OCI-LY7 (cell line): ENCODE data around the gene ATP8B3. TPM values are rescaled to one million over a fixed set of nuclear protein-coding genes. Genes with fewer than 3 reads are reported as not detected.

Source experiments
- BruUV-seq: library from RNA; stranded (reverse); fragments of 400-500 nt; replicated peaks from 2 replicates; lab custom pipeline; 2021; lab: Mats Ljungman, UMichigan
- CTCF ChIA-PET: fragments of 300-600 bp; sonication (Branson Sonifier 250); formaldehyde crosslinking; loops from one replicate; lab custom pipeline; 2022; ENCODE audit warnings: antibody characterized with exemption; ENCODE audit not compliant: unreplicated experiment; lab: Charles Lee
- POLR2A ChIA-PET: fragments of 300-600 bp; sonication (Branson Sonifier 250); formaldehyde crosslinking; loops from one replicate; lab custom pipeline; 2022; ENCODE audit warnings: antibody characterized with exemption; lab: Charles Lee
- DNase-seq: peaks from one replicate; pipeline ENCODE4 v3.0.0-alpha.2; 2015; ENCODE audit warnings: low spot score
- H2AFZ ChIP-seq: fragments of 200-600 bp; sonication (generic), shearing (Covaris generic); 2 replicates; pipeline ENCODE4 v1.6.1; 2014; ENCODE audit warnings: mild to moderate bottlenecking, antibody characterized with exemption, low read length, moderate library complexity
- H3K27ac ChIP-seq: fragments of 200-600 bp; sonication (generic); 2 replicates; pipeline ENCODE4 v1.5.1; 2014; ENCODE audit warnings: mixed run types, low read depth, mild to moderate bottlenecking, moderate library complexity, low read length, inconsistent platforms; ENCODE audit not compliant: poor library complexity, severe bottlenecking
- H3K36me3 ChIP-seq: fragments of 200-600 bp; sonication (generic); 2 replicates; pipeline ENCODE4 v1.6.1; 2014; ENCODE audit warnings: mild to moderate bottlenecking, antibody characterized with exemption, low read length, moderate library complexity, mixed read lengths; ENCODE audit not compliant: insufficient read depth
- H3K4me1 ChIP-seq: fragments of 200-600 bp; sonication (generic); 2 replicates; pipeline ENCODE4 v1.5.1; 2014; ENCODE audit warnings: mild to moderate bottlenecking, low read length; ENCODE audit not compliant: insufficient read depth, poor library complexity, severe bottlenecking
- H3K4me2 ChIP-seq: fragments of 200-600 bp; sonication (generic); 2 replicates; pipeline ENCODE4 v1.6.1; 2014; ENCODE audit warnings: mild to moderate bottlenecking, low read length
- H3K4me3 ChIP-seq: fragments of 200-600 bp; sonication (generic); 2 replicates; pipeline ENCODE4 v1.5.1; 2014; ENCODE audit warnings: mild to moderate bottlenecking, low read depth, low read length; ENCODE audit not compliant: poor library complexity, severe bottlenecking
- H3K79me2 ChIP-seq: fragments of 200-600 bp; sonication (generic); 2 replicates; pipeline ENCODE4 v1.6.1; 2016; ENCODE audit warnings: low read depth, mild to moderate bottlenecking, low read length, moderate library complexity, mixed read lengths; ENCODE audit not compliant: insufficient read depth
- H3K9me2 ChIP-seq: fragments of 200-600 bp; sonication (generic); 2 replicates; pipeline ENCODE4 v1.6.1; 2016; ENCODE audit warnings: mild to moderate bottlenecking, low read length, mixed read lengths; ENCODE audit not compliant: insufficient read depth
- H3K9me3 ChIP-seq: fragments of 200-600 bp; sonication (generic); 2 replicates; pipeline ENCODE4 v1.6.1; 2014; ENCODE audit warnings: mild to moderate bottlenecking, mixed run types, low read length, mixed read lengths
- H4K20me1 ChIP-seq: fragments of 200-600 bp; sonication (generic); 2 replicates; pipeline ENCODE4 v1.6.1; 2014; ENCODE audit warnings: mild to moderate bottlenecking, antibody characterized with exemption, low read length, moderate library complexity, mixed read lengths; ENCODE audit not compliant: insufficient read depth
- CTCF ChIP-seq: fragments of 200-600 bp; sonication (generic); conservative IDR thresholded peaks from 2 replicates; pipeline ENCODE4 v1.5.1; 2014; ENCODE audit warnings: mild to moderate bottlenecking, antibody characterized with exemption, low read length, moderate library complexity, mixed read lengths
- EZH2phosphoT487 ChIP-seq: fragments of 200-600 bp; sonication (generic); IDR thresholded peaks from 2 replicates; pipeline ENCODE4 v1.6.1; 2018; ENCODE audit warnings: low read depth, borderline replicate concordance, mild to moderate bottlenecking, mixed run types, antibody characterized with exemption, low read length, moderate library complexity, mixed read lengths
- intact Hi-C: fragments of 100-400 bp; cut with micrococcal nuclease; formaldehyde crosslinking; loops from one replicate; pipeline ENCODE4 v1.10.0; 2022; ENCODE audit not compliant: unreplicated experiment
- total RNA-seq, 2 experiments: library from RNA; depleted of rRNA in 1 of 2; stranded (reverse); fragments of >200 nt in 1 of 2; shearing (Covaris generic) in 1 of 2; gene quantifications; 2 replicates each; pipeline ENCODE4 v1.2.3, GENCODE V29; 2014 to 2022

ATP8B3 gene
- total RNA-seq, 2 experiments from 2014 or later, result 5.9 to 19.3 TPM

- DNase-seq, result no peak
- Histone ChIP-seq H3K79me2 (peaks cover 61% of the 10 kb centered on the region), H3K36me3 (peaks cover 11% of the 10 kb centered on the region; the same call in 1 of the 2 replicates), H2AFZ (no peak overlapping the region), H3K27ac (no peak overlapping the region), H4K20me1 (peaks cover 23% of the 10 kb centered on the region), H3K9me3 (no peaks in the 10 kb centered on the region), H3K4me1 (peaks cover 65% of the 10 kb centered on the region), H3K4me3 (peak overlapping the region; percentile 97), H3K9me2 (no peaks in the 10 kb centered on the region), H3K4me2 (peak overlapping the region; percentile 98)
- no peak for TF ChIP-seq CTCF
- TF ChIP-seq EZH2phosphoT487, result no peak
- ChIA-PET POLR2A (no interaction called here), CTCF (no interaction called here)
- intact Hi-C loops, result no loop called here
- BruUV-seq, result no TSS peak
Observed at GRCh38 chr19:1860821-1861598, 48.9 kb upstream of the ATP8B3 start.

- Histone ChIP-seq H3K9me2 (no peaks in the 10 kb centered on the region), H3K36me3 (peaks cover 7% of the 10 kb centered on the region; the same call in 1 of the 2 replicates), H3K27ac (no peak overlapping the region), H3K4me3 (peak overlapping the region; percentile 97), H3K79me2 (peaks cover 69% of the 10 kb centered on the region), H3K4me1 (peaks cover 69% of the 10 kb centered on the region), H3K4me2 (peak overlapping the region; percentile 98), H2AFZ (no peak overlapping the region), H4K20me1 (peaks cover 23% of the 10 kb centered on the region), H3K9me3 (no peaks in the 10 kb centered on the region)
- intact Hi-C loops, result no loop called here
- no peak for TF ChIP-seq EZH2phosphoT487
- no peak for TF ChIP-seq CTCF
- no TSS peak for BruUV-seq
- POLR2A ChIA-PET, result no interaction called here
- DNase-seq, result peak; percentile 62
- CTCF ChIA-PET, result no interaction called here
Observed at GRCh38 chr19:1860042-1860775, 48.1 kb upstream of the ATP8B3 start.
